Measurements from ENCODE around the gene HS3ST3B1.
A peak's percentile ranks its signal among the peaks of the same experiment; 100 is the strongest.

HS3ST3B1 gene

DNA sequence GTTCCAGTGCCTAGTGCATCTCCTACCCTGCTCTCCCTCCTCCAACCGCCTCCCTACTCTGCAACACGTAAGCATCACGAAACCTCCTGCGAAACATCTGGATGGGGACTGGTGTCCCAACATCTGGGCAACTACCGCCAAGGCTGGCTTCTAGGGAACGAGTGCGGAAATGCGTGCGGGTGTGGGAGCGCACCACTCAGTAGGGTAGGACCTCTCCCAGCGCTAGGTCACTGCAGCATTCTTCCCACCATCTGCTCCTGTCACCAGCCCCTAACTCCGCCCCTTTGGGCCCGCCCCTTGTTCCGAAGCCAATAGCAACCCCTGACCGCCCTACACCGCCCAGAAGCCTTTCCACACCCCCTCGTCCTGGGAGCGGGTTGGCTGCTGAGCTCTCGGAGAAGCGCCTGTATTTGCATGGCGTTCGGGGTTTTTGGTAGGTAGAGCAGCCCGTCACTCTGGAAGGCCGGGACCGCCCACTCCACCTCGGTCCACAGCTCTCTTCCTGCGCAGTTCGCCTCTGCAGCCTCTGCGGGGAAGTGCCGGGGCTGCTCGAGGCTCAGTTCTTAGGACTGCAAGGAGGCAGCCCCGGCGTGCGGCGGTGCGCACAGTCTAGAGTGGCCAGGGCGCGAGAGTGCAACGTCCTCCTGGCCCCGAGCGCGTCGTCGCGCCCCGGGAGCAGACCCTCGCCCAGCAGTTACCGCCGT lies at the start of gene HS3ST3B1:
Gene HS3ST3B1, plus strand, starts transcription at position 507 of the 704 bp plus-strand sequence. CDS start 438 bp downstream, outside the sequence.
- DNase-seq = peak; percentile 80 to 83

DNA sequence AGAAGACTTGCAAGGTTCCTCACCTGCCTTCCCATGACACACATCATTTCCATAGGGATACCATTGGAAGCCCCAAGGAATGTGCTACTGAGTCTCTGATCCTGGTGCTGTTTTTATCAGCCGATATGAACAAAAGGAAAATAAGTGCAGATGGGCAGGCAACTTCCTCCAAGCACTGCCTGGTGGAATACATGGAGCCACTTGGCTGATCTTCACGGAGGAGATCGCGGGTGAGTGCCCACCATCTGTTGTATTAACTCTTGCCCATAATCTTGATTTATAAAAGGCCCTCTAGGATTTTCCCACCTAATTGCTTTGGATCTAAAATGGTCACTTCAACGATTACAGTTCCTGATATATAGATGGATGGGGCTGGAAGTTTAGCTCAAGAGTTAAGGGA lies 39.5 kb upstream of the HS3ST3B1 start:
- no peak for DNase-seq

DNA sequence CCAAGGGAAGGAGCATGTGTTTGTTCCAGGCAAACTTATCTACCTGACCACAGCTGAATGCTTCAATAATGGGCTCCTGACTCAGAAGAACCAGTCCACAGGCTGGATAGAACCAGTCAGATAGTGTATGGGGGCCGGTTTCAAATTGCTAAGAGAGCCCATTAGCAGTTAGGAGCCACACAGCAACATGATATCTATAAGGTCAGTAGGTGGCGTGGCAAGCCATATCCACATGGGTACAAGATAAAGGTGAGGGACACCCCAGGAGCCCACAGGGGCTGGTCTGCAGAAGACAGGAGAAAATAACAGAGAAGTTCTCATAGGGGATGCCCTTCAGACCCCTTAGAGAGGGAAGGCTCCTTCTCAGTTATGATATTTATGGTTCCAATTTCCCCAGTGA lies 32.6 kb upstream of the HS3ST3B1 start:
- peak in 1 of 2 experiments; percentile 0 for DNase-seq

DNA sequence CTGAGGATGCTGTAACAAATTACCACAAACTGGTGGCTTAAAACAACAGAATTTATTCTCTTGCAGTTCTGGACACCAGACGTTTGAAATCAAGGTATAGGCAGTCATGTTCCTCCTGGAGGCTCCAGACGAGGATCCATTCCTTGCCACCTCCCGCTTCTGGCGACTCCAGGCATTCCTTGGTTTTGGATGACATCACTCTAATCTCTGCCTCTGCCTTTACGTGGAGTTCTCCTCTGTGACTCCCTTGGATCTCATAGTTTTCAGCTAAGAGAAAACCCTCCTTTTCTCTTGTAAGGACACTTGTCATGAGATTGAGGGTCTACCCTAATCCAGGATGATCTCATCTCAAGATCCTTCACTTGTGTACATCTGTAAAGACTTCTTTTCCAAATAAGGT lies 31.4 kb upstream of the HS3ST3B1 start:
- no peak for DNase-seq

DNA sequence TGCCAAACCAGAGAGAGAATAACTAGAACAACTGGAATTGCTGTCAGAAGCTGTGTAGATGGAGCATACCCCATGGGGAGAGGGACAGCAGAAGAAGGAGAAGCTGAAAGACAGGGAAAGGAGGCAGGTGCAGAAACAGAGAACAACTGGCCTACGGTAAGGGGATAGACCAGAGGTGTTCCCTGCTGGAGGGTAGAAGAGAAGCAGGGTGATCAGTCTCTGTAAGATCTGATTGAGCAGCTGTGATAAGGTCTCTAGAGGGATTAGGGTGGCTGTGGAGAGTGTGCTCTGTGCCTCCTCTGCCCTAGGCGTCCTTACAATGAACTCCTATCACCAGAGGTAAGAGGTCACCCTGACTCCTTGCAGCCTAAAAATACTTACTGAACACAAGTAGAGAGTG lies 30.4 kb upstream of the HS3ST3B1 start:
- no peak for DNase-seq

DNA sequence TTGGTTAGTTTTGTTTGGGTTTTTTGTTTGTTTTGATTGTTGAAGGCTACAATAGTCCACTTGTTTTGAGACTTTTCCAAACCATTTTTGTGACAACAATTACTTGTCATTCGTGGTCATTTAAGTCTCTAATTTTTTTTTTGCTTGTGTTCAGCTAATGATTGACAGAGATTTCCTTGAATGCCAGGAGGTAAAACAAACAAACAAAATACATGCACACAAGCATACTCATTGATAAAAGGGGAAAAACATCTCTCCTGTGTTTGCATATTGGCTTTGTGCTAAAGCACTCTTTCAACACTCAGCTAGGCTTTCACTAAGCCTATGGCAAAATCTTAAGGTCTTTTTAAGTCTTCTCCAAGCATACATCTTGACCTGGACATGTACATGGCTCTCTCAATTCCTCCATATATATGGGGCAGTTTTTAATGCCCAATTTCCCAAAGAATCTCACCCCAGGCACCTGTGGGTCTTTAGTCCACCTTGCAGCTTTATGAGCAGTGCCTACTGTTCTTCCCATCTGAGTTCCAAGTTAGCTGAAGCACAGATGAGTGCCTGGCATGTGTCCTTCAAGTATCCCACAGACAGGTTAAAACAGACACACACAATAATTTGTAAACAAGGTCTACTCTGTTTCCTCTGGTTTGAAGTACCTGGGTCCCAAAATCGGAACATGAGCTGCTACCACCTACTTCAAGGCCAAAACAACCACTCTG lies 24.2 kb upstream of the HS3ST3B1 start:
- no peak for DNase-seq

DNA sequence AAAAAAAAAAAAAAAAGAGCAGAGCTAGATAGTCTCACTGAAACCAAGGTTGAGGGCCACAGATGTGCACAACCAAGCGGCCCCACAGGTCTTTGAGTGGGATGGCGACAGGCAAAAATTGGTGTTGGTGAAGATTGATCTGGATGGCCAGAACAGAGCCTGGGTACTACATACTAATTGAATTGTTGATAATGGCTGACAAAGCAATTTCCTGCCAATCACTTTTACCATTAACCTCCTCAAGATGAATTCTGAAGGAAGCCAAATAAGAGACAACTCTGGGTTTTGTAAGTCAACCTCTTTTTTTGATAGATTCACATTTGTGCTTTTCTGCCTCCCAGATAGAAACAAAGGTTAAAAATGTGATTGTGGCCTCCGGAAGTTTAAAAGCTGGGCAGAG lies 19.4 kb upstream of the HS3ST3B1 start:
- no peak for DNase-seq

DNA sequence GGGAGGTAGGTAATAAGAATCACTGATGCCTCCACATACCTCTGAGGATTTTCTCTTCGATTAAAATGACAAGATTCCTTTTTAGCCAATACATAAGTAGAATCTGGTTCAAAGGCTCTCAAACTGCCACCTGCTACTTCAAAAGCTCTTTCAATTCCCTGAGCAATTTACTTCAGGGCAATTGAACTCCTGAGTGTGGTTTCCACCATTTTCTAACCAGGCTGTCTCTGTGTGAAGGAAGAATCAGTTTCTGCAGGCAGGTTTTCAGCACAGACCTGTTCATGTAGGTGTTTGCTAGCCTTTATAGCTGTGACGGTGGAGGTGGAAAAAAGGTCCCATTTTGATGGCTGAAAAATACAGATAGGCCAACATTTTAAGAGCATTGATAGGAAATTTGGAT lies 18.2 kb upstream of the HS3ST3B1 start:
- DNase-seq = no peak

DNA sequence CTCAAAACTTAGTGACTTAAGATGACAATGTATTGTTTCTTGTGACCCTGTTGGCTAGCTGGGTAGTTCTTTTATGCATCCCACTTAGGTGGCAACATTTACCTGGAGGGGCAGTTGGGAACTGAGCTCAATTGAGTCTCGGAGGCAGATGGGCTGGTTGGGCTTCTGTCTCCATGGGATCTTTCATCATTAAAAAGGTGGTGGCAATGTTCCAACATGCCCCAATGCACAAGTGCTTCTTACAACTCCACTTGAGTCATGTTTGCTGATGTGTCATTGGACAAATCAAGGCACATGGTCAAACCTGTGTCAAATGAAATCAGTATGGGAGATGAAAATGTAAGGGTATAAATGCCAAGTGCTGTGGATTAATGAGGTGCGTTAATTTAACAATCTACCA lies 11.7 kb upstream of the HS3ST3B1 start:
- no peak for DNase-seq

DNA sequence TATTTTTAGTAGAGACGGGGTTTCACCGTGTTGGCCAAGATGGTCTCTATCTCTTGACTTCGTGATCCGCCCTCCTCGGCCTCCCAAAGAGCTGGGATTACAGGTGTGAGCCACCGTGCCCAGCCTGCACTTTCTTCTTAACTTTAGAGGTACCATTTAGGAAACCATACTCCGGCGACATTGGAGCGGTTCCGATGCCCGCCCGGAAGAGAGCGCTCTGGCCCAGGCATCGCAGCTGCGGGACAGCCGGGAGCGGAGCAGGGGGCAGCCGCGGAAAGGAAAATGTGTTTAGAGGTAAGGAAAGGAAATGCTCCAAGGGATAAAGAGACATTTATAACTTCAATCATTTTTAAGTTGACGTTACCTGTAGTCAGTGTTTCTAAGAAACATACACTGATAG lies 6.0 kb upstream of the HS3ST3B1 start:
- DNase-seq = no peak

DNA sequence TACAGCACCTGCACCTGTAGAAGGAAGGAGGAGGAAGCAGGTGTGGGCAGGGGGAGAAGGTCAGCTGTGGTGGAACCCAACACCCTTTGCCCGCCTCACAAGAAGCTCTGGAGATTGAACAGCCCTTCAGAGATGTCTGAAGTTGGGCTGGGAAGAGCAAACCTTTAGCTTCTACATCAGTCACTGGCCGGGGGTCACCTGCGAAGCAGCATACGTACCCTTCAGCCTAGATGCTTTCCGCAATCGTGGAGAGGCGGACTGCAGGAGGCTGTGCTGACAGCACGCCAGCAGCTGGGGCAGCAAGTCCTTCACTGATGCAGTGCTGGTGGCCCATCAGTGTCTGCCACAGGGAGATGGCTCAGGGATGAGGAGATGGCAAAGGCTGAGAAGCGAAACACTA lies 5.2 kb upstream of the HS3ST3B1 start:
- no peak for DNase-seq

DNA sequence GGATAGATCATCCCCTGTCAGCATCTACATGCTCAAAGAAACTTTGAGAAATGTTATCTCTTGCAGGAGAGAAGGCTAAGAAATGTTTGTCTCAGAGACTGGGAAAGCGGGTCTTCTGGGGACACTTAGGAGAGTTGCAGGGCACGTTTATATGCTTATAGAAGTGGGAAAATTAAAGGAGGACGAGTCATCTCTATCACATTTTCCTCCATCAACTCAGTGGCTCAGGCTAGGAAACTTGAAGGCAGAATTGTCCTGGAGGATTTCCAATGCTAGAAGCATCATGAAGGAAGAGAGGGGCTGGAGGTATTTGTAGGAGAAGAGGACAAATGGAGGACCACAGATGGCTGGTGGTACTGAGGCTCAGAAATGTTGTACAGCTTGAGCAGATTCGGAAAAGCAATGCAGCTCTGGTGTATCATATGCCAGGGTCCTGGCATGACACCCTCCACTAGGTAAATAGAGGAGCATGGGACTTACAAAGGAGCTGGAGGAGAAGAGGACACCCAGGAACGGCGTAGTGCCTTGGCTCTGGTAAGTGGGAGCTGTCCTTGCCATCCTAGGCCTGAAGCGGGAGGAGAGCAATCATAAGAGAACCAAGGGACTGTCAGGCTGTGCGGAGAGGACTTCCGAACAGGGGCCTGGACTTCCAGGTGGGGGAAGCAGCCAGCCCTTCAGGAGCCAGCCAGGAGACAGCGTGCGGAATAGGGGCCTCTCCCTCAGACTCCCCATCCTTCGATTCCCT lies 4.5 kb upstream of the HS3ST3B1 start:
- DNase-seq = no peak

DNA sequence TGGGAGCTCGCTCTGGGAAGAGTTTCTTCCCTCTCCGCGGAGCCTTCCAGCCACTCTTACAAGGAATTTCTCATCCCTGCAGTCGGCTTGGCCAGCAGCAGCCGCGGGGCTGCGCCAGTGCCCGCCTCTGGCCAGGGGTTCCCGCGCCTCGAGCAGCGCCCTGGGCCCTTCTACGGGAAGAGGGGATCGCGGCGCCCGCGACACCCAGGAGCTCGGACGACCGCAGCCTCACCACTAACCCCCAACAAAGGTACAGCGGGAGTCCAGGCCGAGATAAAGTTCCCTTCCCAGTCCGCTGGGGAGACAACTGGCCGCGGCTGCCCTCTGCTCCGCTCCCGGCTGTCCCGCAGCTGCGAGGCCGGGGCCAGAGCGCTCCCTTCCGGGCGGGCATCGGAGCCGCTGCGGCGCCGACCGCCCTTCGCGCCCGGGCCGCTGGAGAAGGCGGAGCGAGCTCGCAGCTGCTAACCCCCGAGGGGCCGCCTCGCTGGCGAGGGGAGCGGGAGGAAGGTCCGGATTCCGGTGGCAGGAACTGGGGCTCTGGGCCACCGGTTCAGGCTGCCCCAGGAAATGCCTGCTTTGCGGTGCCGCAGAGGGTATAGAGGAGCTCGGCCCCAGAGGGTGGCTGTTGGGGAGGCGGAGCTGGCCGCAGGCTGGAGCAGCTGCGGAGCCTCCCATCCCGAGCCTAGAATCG lies 3.6 kb upstream of the HS3ST3B1 start:
- DNase-seq = peak in 1 of 2 experiments; percentile 8

DNA sequence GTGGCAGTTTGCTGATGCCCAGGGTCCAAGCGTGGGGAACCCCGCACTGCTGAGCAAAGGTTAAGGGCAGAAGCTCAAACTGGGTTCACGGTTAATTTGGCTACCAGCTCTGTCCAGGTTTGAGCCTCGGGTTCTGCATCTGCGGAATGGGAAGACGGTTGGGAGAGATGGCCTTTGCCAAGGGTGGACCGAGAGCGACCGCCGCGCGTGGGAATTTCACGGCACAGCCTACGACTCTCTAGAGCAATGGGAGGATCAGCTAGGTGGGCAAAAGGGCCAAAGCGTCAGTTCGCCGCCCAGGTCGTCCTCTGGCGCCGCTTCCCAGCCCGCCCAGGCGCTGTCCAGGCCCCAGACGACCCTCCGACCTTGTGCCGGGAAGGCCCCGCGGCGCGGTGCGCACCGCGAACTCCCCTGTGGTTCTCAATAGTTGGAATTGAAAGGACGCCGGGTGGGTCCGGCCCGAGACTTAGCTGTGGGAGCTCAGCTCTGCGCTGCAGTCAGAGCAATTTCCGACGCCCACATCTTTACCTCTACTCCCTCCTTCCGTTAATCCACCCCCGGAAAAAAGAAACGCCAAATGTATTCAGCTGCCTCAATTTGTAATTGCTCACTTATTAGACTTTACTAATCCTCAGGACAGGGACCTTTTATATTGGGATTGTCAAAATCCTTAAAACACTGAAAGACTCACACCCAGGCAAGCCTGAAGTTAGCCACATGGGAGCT lies 2.5 kb upstream of the HS3ST3B1 start:
- DNase-seq = no peak

DNA sequence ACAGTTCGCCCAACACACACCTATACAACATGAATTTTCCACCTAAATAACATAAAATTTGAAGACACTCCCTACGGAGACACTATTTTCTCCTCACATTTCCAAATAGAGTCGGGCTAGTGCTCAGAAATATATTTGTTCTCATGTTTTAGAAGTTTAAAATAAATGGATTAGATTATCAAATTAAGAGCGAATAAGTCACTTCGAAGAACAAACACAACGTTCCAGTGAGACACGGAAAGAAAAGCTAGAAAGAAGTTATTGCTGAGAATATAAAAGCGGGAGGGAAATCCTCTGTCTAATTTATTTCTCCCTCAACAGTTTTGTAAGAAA lies 2.0 kb upstream of the HS3ST3B1 start:
- no peak for DNase-seq

DNA sequence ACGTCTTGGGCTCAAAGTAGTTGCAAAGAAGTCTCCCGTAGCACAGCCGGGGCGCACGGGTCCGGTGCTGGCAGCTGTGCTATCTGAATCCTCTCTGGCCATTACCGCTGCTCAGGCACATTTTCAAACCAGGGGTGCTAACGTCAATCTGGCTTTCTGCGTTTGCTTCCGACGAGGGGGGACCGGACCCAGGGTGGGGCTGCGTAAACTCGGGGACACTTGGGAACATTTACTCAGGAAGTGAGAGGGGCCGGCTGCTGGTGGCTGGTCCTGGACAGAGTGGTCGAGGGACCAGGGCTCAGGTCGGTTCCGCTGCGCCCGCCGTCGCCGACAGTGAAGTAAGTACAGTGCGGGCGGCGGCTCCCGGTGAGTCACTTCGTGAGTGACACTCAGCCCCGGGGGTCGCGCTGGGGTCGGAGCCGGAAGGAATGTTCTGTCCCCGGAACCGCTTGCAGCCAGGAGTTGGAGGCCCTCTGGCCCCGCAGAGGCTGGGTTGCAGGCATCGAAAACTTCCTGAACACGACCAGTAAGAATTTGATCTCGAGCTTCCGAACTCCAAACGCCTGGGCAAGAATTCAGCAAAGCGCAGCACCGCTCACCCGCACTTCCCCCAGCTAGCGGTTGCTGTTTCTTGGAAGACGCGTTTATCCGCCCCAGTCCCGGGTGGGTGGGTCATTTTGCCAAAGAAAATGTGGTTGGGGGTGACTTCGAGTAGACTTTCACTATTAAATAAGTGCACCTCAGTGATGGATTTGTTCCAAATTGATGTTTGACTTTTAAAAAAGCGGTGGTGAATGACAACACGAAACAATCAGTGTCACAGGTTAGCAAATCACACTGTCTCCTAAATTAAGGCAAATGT lies 1.4 kb upstream of the HS3ST3B1 start:
- no peak for DNase-seq

DNA sequence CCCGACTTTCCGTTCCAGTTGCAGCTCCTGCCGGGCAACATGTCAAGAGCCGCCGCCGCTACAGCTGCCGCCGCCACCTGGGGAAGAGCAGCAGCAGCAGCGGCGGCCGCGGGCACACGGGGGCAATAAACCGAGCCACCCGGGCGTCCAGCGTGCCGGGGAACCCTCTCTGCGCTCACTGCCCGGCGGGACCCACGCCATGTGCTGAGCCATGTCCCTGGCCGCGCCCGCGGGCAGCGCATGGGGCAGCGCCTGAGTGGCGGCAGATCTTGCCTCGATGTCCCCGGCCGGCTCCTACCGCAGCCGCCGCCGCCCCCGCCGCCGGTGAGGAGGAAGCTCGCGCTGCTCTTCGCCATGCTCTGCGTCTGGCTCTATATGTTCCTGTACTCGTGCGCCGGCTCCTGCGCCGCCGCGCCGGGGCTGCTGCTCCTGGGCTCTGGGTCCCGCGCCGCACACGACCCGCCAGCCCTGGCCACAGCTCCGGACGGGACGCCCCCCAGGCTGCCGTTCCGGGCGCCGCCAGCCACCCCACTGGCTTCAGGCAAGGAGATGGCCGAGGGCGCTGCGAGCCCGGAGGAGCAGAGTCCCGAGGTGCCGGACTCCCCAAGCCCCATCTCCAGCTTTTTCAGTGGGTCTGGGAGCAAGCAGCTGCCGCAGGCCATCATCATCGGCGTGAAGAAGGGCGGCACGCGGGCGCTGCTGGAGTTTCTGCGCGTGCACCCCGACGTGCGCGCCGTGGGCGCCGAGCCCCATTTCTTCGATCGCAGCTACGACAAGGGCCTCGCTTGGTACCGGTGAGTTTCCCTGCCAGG lies 604 bp downstream of the HS3ST3B1 start:
- DNase-seq = peak in 1 of 2 experiments; percentile 12

DNA sequence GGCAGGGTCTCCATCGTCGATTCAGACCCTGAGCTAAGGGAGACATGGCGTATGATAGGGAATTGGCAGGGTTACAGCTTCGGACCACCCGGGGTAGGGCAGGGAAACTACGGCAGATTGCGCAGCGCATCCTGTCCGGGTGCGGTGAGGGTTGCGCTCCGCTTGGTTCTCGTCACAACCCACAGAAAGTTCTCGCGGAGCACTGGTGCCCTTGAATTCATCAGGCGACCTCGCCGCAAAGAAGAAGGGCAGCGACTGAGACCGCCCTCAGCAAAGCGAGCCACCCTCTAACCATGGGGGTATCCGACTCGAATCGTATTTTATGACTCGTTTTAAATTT lies 1.2 kb downstream of the HS3ST3B1 start:
- DNase-seq = no peak

DNA sequence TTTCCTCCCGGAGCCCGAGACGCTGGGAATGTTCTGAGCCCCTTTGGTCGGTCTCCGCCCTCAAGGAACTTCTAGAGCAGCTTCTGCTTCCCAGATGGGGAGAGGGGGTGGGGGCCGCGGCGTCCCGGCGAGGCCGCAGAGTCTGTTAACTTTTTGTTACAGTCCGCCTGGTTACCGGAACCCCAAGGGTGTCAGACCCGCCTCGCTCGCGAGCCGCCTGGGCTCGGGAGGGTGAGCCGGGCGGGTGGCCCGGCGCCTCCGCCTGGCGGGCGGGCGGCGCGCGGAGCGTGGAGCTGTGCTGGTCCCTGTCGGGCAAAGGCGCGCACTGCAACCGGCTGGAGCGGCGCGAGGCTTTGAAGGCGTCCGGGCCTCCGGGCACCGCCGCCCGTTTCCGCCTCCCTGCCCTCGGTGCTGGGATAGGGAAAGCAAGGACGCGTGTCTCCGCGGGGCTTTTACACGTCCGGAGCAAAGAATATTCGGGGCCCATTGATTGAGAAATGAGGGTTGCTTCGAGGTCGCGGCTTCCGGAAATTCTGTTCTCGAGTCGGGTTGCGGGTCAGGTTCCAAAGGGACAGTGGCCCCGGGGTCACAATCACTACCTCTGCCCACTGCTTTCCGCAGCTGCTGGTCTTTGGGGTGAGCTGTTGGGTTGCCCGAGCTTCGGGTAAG lies 1.7 kb downstream of the HS3ST3B1 start:
- peak; percentile 2 to 15 for DNase-seq
